ELF-1 (cell line): Measurements from ENCODE around the gene CEP85.
"Not testable (repeated sequence)": the region's sequence is repeated elsewhere in the genome, so short reads cannot be mapped to it uniquely, and the experiment has no call there.

Source experiments
- DNase-seq: peaks from one replicate; pipeline ENCODE4 v3.0.0-alpha.2; 2016; ENCODE audit warnings: low read depth, low spot score

The CEP85 gene

DNA sequence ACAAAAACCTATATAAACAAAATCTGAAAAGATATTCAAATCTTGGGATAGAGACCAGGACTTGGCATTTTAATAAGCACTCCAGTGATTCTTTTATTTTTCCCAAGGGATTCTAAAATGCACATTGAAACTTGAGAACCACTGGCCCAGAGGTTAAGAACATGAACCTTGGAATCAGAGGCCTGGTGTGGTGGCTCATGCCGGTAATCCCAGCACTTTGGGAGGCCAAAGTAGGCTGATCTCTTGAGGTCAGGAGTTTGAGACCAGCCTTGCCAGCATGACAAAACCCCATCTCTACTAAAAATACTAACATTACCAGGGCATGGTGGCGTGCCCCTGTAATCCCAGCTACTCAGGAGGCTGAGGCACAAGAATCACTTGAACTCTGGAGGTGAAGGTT lies 12.9 kb upstream of the CEP85 start:
- no peak for DNase-seq

DNA sequence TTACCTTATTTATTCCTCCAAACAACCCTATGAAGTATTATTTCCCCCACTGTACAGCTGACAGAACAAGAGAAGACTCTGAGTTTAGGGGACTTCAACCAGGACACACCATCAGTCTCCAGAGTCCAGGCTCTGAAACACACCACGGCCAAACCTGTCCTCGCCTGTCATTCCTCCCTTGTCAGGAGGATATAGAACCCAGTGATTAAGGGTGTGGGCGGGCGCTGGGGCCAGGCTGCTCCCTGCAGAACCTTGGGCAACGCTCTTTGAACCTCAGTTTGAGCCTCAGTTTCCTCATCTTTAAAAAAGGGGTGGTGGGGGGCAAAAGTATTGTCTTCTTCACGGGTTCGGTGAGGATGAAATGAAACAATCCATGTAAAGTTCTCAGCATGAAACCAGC lies 9.4 kb upstream of the CEP85 start:
- DNase-seq: no peak

DNA sequence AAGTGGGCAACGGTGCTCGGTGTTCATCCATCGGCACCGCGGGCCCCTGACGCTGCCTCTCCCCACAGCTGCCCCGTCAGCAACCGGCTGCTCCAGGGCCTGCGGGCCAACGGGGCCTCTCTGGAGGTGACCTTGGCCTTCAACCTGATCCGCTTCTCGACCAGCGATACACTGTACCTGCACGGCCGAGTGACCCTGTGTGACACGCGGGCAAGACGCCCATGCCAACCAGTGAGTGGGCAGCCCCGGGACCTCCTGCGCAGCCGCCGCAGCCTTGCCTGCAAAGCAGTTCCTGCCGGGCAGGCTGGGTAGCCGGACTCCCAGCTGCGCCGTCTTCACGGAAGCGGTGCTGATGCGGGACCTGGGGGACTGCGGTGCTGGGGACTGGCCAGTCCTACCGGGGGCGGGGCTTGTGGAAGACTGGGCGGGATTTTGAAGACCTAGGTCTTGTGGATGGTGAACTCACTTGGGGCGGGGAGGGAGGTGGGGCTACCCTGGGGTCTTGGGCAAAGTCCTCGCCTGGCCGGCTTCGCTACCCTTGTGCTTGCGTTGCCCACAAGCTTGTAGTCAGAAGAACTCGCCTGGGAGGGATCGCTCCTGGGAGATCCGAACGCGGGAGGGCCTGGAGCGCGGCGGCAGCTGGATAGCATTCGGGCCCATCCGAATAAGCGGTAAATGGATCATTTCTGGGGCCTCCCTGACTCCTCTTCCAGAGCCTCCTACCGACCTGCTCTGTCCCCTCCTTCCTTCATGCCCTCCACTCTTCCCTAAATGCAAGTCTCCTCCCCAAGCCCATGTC lies 8.8 kb upstream of the CEP85 start:
- DNase-seq: peak; percentile 83

DNA sequence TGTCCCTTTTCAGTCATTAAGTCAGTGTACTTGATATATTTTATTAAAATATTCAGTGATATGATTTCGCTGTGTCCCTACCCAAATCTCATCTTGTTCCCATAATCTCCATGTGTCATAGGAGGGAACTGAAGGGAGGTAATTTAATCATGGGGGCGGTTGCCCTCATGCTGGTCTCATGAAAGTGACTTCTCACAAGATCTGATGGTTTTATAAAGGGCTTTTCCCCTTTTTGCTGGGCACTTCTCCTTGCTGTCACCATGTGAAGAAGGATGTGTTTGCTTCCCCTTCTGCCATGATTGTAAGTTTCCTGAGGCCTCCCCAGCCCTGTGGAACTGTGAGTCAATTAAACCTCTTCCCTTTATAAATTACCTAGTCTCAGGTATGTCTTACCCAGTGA lies 3.3 kb upstream of the CEP85 start:
- DNase-seq: not testable (repeated sequence)

DNA sequence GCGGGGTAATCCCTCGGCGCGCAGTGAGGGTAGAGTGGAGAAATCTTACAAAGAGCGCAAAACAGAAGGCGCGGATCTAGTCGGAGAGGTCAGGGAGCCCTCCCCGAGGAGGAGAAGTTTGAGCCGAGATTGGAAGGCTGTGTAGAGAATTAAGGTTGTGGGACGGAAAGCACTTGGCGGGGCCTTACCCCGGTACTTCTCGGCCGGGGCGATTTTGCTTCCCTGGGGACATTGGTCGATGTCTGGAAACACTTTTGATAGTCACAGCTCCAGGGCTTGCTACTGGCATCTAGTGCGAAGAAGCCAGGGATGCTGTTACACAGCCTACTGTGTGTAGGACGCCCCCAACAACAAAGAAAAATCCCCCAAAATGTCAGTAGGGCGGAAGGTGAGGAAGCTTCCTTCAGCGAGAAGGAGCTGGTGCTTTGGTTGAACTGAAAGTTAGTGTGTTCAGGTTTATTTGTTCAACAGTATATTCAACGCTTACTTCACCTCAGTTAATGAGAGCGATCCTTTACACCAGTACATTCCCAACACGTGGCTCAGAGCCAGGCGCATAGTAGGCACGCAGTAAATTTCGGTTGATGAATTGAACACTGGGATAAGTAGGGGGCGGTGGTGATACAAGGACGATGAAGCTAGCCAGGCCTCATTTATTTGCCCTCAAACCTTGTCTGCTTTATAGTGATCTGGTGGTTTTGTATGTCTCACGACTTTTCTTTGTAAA lies 807 bp downstream of the CEP85 start:
- DNase-seq: peak; percentile 53

DNA sequence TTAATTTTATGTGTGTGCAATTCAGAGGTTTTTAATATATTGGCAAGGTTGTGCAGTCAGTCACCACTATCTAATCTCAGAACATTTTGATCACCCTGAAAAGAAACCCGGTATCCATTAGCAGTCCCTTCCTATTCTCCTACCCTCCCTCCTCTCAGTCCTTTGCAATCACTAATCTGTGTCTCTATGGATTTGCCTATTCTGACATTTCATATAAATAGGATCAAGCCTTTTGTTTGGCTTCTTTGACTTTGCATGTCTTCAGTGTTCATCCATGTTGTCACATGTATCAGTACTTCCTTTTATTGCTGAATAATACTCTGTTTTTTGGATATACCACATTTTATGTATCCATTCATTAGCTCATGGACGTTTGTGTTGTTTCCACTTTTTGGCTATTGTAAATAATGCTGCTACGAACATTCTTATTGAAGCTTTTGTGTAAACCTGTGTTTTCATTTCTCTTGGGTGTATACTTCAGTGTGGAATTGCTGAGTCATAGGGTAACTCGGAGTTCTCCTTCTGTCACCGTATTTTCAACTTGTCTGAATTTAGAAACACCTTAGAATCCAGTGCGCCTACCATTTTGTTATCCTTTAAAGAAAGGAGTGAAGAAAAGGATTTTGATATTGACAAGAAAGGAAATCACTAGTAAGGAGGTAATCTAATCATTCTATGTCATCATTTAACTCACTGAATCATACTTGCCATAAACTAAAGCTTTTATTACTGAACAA lies 3.4 kb downstream of the CEP85 start:
- no peak for DNase-seq

DNA sequence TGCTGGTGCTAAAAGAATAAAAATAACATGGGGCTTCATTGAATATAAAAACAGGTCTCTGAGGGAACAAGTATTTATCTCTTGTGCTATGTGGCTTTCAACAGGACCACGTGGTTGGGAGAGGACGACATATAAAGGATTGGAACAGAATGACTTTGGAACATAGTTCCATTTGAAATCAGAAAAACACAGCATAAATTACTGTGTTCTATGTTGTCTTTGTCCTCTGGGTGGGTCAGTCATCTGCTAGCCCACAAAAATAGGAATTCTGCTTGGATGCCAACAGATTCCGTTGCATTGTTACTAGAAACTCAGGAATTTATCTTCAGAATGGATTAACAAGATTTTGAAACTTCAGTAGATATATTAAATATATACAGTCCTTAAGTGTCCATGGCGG lies 5.9 kb downstream of the CEP85 start:
- no peak for DNase-seq

DNA sequence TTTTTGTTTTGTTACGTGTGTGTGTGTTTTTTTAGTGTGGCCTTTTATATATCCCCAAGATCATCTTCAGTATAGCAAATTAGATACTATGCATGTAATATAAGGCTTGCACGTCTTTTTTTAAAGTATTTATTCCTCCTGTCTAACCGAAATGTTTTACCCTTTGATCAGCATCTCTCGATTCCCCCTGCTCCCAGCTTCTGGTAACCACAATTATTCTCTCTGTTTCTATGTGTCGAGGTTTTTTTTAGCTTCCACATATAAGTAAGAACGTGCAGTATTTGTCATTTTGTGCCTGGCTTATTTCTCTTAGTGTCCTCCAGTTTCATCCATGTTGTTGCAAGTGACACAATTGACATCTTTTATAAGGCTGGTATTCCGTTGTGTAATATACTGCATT lies 18.7 kb downstream of the CEP85 start:
- no peak for DNase-seq

DNA sequence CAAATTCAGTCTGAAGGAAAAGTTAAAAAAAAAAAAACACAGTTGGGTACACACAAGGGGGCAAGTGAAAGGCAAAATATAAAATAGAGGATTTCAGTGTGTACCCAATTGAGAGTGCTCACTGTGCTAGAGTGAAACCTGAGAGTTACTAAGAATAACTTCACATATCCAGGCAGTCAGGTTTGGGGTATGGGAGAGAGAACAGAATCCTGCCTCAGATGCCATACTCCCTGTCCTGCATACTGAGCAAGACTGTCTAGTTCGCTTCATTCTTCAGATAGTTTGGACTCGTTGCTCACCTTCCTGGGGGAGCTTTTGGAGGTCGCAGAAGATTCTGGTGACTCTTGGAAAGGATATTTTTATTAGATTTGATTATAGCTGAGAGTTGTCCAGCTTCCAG lies 20.4 kb downstream of the CEP85 start:
- no peak for DNase-seq

DNA sequence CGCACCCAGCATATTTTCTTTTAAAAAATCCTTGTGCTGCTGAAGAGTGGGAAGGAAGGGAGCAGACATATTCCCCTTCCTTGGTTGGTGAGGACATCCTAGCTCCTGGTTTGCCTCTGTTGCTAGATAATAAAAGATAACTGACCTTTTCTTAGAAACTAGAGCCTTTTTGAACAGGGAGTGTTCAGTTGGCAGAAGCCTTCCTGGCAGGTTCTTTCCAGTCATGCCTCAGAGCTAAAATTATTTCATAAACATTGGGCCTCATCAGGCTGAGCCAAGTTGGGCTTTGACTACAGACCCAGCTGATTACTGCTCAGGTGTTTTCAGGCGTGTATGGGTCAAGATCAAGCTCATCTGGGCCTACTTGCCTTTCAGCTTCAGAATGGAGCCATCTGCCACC lies 23.2 kb downstream of the CEP85 start:
- no peak for DNase-seq

DNA sequence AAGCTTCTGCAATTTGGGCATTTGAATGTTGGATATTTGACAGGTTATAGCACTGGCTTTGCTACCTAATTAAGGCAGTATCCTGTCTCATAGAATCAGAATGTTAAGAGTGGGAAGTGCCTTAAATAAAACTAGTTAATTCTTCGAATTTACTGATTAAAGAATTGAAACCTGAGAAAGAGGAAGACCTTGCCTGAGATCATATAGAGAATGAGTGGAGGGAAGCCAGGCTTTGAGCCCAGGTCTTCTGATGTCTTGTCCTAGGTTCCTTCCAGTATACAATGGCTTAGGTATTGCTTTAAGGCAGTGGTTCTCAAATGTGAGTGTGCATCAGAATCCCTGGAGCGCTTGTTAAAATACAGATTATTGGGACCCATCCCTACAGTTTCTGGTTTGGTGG lies 25.0 kb downstream of the CEP85 start:
- no peak for DNase-seq

DNA sequence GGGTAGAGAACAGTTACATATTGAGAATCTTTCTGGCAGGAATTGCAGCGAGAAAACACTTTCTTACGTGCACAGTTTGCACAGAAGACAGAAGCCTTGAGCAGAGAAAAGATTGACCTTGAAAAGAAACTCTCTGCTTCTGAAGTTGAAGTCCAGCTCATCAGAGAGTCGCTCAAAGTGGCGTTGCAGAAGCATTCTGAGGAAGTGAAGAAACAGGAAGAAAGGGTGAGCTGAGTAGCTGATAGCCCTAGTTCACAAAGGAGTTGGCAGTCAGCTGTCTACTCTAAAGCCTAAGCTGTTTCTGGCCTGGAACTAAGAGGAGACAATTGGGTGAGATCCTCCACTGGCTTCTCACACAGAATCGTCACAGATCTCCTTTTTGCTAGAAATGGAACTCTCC lies 25.6 kb downstream of the CEP85 start:
- no peak for DNase-seq

DNA sequence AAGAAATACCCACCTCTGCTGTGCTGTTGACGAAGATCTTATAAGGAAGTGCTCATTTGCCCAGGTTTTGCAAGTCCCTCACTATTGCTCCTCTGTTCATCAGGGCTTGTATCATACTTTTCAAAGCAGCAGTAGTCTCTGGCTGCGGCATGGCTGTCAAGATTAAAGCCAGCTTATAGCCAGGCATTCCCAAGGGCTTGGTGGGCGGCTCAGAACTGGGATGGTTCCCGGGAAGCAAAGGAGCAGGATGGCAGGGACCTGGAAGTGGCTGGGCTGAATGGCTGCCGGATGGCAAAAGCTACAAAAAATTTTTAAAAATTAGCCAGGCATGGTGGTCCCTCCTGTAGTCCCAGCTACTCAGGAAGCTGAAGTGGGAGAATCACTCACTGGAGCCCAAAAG lies 29.2 kb downstream of the CEP85 start:
- no peak for DNase-seq

DNA sequence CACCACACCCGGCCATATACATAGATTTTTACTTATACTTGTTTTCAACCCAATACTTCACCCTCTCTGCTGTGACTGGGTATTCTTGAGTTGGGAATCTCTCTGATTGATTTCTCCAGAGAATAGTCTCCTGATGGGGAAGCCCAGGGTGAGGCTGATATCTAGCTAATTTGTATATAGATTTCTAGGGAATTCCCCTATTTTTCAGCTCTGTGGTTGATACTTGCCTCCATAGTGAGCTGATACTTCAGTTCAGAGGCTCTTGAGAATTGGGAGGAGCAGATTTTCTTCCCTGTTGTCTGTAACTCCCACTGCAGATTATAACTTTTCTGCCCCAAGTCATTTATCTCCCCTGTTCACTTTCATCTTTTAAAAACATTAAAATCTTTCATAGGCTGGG lies 31.4 kb downstream of the CEP85 start:
- no peak for DNase-seq

DNA sequence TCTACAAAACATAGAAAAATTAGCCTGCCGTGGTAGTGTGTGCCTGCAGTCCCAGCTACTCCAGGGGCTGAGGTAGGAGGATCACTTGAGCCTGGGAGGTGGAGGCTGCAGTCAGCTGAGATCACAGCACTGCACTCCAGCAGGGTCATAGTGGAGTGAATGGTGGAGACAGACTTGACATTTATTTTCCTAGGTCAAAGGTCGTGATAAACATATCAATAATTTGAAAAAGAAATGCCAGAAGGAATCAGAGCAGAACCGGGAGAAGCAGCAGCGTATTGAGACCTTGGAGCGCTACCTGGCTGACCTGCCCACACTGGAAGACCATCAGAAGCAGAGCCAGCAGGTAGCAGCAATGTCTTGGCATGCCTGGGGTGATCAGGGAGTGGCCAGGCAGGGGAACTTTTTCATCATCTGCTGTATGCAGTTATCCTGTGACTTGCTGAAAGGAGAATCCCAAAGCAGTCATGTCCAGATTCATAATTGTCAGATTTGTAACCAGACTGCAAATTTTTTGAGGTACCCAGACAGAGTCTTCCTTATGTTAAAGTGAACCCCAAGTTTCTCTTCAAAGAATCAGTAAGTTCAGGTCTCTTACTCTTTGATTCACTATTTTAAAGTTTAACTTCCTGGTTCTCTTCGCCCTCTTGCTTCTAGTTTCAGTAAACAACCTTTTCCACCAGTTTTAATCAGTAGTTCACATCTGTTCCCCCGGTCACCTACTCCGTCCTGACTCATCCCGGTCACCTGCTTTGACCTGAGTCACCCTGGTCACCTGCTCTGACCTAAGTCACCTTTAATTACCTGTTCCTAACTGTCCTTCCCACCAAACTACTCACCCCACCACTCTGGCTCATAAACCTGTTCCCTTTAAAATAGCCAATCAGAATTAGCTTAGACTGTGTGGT lies 34.5 kb downstream of the CEP85 start:
- no peak for DNase-seq

DNA sequence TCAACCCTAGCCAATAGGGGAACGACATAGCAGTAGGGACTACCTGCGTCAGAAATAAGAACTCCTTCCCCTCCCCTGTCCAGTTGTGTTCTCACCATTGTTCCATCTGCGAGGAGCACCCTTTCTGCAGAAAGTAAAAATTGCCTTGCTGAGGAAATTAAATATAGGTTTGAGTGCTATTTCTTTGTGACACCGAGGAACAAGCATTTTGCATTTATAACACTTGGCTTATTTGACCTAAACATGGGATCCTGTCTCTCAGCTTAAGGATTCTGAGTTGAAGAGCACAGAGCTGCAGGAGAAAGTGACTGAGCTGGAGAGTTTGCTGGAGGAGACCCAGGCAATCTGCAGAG lies 35.2 kb downstream of the CEP85 start:
- DNase-seq: no peak

DNA sequence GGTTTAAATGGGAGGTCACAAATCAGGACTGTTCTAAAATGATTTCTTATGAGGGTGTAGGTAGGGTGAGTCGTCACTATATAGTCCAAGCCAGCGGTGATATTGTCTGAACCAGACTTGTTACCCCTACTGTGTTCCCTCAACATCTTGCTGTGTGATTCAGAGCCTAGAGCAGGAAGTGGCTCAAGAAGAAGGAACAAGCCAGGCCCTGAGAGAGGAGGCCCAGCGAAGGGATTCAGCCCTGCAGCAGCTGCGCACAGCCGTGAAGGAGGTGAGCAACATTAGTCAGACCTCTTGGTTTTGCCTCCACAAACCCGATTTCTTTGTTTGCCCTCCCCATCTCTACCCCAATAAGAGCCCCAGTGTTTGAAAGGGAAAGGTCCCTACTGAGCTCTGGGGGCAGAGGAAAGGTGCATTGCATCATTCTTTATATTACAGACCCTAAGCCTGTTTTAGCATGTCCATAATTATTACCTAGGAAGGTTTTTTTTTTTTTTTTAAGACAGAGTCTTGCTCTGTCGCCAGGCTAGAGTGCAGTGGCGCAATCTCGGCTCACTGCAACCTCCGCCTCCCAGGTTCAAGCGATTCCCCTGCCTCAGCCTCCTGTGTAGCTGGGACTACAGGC lies 40.9 kb downstream of the CEP85 start:
- DNase-seq: no peak

DNA sequence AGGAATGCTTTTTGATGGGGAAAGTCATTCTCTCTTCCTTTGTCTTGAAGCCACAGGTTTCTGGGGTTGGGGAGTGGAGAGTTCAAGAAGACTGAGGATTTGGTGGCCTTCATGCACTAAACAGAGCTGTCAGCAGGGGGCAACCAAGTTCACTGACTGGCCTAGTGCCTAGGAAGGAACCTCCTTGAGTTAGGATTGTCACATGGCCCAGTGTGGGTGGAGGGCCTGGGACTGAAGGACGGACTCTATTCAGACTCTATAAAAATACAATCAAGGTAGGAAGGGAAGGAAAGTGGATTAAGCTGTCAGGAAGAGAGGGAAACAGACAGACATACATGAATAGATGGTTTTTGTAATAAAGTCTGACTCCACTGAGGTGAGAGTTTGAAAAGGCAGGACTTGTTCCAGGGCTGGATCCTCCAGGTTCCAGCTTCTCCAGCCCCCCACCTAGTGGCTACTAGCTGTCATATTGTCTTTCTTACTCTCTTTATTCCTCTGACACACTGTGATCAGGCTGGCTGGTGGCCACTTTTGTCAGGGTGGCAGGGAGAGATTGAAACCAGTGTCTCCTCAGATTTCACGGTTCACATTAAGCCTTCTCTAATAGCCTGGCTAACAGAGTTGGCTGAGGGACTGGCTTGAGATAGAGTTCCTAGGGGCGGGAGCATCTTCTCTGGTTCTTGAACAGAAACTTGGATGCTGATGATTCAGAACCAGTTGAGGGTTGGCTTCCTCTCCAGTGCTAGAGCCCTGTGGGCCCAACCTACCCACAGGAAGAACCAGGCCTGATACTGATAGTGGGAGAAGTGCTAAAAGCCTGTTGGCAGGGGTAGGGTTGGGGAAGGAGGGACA lies 41.8 kb downstream of the CEP85 start:
- peak; percentile 95 for DNase-seq

DNA sequence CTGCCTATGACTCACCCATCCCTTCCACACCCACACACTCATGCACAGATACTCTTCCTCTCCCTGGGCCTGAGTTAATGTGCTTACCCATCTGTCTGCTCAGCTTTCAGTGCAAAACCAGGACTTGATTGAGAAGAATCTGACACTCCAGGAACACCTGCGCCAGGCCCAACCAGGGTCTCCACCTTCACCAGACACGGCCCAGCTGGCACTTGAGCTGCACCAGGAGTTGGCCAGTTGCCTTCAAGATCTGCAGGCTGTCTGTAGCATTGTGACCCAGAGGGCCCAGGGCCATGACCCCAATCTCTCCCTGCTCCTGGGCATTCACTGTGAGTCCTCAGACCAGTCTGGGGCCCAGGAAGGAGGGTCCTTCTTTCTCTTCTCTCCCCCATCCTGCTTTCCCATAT lies 42.4 kb downstream of the CEP85 start:
- no peak for DNase-seq

DNA sequence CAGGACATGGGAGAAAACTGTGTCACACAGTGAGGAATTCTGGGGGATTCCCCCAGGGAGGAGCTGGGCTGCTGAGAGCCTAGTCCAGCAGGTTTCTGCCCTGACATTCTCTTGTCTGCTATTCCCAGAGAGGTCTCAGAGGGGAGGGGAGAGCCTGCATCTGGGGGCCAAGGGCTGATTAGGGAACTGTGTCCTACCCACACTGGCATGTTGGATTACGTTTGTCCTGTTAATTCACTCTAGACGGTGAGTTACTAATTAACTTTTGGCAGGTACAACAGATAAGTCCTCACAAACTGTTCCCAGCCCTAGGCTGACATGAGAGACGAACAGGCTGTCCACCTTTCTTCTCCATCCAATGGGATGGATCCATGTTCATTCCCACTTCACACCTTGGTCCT lies 43.3 kb downstream of the CEP85 start:
- DNase-seq: no peak
